Body of pancreas (tissue), 4 donors: ENCODE results near the gene RAB8B. TPM values are rescaled to one million over a fixed set of nuclear protein-coding genes. Genes with fewer than 3 reads are reported as not detected.
"Not testable (repeated sequence)": the region's sequence is repeated elsewhere in the genome, so short reads cannot be mapped to it uniquely, and the experiment has no call there.

ENCODE experiments used
- ATAC-seq: fragments of 150-250 bp; one replicate; pipeline ENCODE4 v1.9.1; 2016
- DNase-seq, 4 donors: peaks; one replicate each; pipeline ENCODE4 v3.0.0-alpha.2; 2019
- H3K27ac ChIP-seq, 4 donors: fragments of 200-600 bp; sonication (generic); 1 replicate in 3 of 4; 2 replicates in 1 of 4; pipeline versions ENCODE4 v1.5.1 to v1.6.1; 2016 to 2019; ENCODE audit warnings: mild to moderate bottlenecking in 1 of 4, mixed read lengths in 1 of 4, moderate library complexity in 1 of 4
- H3K27me3 ChIP-seq, 2 donors: fragments of 200-600 bp; sonication (generic); one replicate each; pipeline ENCODE4 v1.6.0; 2016; ENCODE audit warnings: mild to moderate bottlenecking in 1 of 2
- H3K36me3 ChIP-seq, 2 donors: fragments of 200-600 bp; sonication (generic); replicated peaks in 1 of 2; 2 replicates each; pipeline ENCODE4 v1.5.1; 2016; ENCODE audit warnings: low read depth in 2 of 2; ENCODE audit not compliant: insufficient read depth in 1 of 2
- H3K4me1 ChIP-seq: fragments of 200-600 bp; sonication (generic); one replicate; pipeline ENCODE4 v1.6.0; 2016
- H3K4me3 ChIP-seq, 2 donors: fragments of 200-600 bp; sonication (generic); 1 replicate in 1 of 2; 2 replicates in 1 of 2; pipeline ENCODE4 v1.5.1; 2016 to 2019
- H3K9me3 ChIP-seq, 3 donors: fragments of 200-600 bp; sonication (generic); 1 replicate in 2 of 3; 2 replicates in 1 of 3; pipeline ENCODE4 v1.5.1; 2016
- CTCF ChIP-seq, 7 experiments: fragments of 450-650 bp in 4 of 7; fragments of 200-600 bp in 3 of 7; sonication (generic) in 3 of 7; IDR thresholded peaks; one replicate each; pipeline ENCODE4 v1.5.1; 2016 to 2019; ENCODE audit warnings: antibody characterized with exemption in 7 of 7
- POLR2A ChIP-seq, 3 donors: fragments of 450-650 bp; IDR thresholded peaks; one replicate each; pipeline ENCODE4 v1.6.1; 2016; ENCODE audit warnings: antibody characterized with exemption in 3 of 3, mild to moderate bottlenecking in 2 of 3
- WGBS, 2 donors: methylation state at CpG; one replicate each; pipeline ENCODE4 v1.1.5; 2017; 5-methylcytosine and 5-hydroxymethylcytosine counted together
- intact Hi-C: fragments of 100-400 bp; cut with DNase I; formaldehyde crosslinking; loops from one replicate; pipeline ENCODE4 v1.15.1; 2023
- total RNA-seq, 2 donors: library from RNA; depleted of rRNA; stranded (reverse); fragments of >200 nt; gene quantifications; one replicate each; pipeline ENCODE4 v1.1.0, GENCODE V29; 2016

Gene RAB8B
- total RNA-seq, 2 donors from 2014 or later, result 12.5 to 14.0 TPM

GRCh38 chr15:63233667-63234423 lies 44.4 kb downstream of the RAB8B start:
- WGBS, 2 donors, result 24 to 26% methylated on average over 5 of the region's 5 CpGs
- no peaks in the 10 kb centered on the region for H3K9me3 ChIP-seq
- H3K36me3 ChIP-seq, result no peaks in the 10 kb centered on the region
- intact Hi-C loops, result no loop called here
- H3K27me3 ChIP-seq, result no peaks in the 10 kb centered on the region
- H3K27ac ChIP-seq, result peak overlapping the region in 3 of 4 donors; percentile 33 to 68 (median 42)
- TF ChIP-seq CTCF (IDR thresholded peaks at IDR 0.05) (no peak), POLR2A (IDR thresholded peaks at IDR 0.05) (no peak)
- H3K4me1 ChIP-seq, result peaks cover 23% of the 10 kb centered on the region
- no peak overlapping the region for H3K4me3 ChIP-seq
- no peak for ATAC-seq
- DNase-seq, result no peak

GRCh38 chr15:63234451-63234870 lies 45.1 kb downstream of the RAB8B start:
- peak; percentile 72 for ATAC-seq
- intact Hi-C loops, result no loop called here
- Histone ChIP-seq H3K27ac (peak overlapping the region in 3 of 4 donors; percentile 33 to 68 (median 42)), H3K27me3 (no peaks in the 10 kb centered on the region), H3K9me3 (no peaks in the 10 kb centered on the region), H3K4me1 (peaks cover 24% of the 10 kb centered on the region), H3K36me3 (no peaks in the 10 kb centered on the region), H3K4me3 (no peak overlapping the region)
- DNase-seq, result peak; percentile 18 to 59 (median 46)
- WGBS, 2 donors, result 20 to 66% methylated on average over 3 to 5 of the region's 5 CpGs
- no peak for TF ChIP-seq POLR2A (IDR thresholded peaks at IDR 0.05)
- TF ChIP-seq CTCF (IDR thresholded peaks at IDR 0.05), result no peak

- Histone ChIP-seq H3K9me3 (no peaks in the 10 kb centered on the region), H3K4me3 (no peak overlapping the region), H3K4me1 (peaks cover 24% of the 10 kb centered on the region), H3K36me3 (no peaks in the 10 kb centered on the region), H3K27me3 (no peaks in the 10 kb centered on the region), H3K27ac (no peak overlapping the region)
- intact Hi-C loops, result no loop called here
- TF ChIP-seq CTCF (IDR thresholded peaks at IDR 0.05) (no peak), POLR2A (IDR thresholded peaks at IDR 0.05) (no peak)
- ATAC-seq, result no peak
- no peak for DNase-seq
These were observed 46.9 kb downstream of the RAB8B start for GRCh38 chr15:63236272-63236671.

- H3K4me3 ChIP-seq, H3K27me3 ChIP-seq, H3K9me3 ChIP-seq, intact Hi-C loops, DNase-seq, H3K27ac ChIP-seq, H3K36me3 ChIP-seq, ATAC-seq: not testable (repeated sequence)
- WGBS, 2 donors, result 46 to 49% methylated on average over 1 of the region's 1 CpG
- peaks cover 24% of the 10 kb centered on the region for H3K4me1 ChIP-seq
These were observed 47.7 kb downstream of the RAB8B start for GRCh38 chr15:63237086-63237485.

GRCh38 chr15:63238171-63238570 lies 48.8 kb downstream of the RAB8B start:
- Histone ChIP-seq H3K4me3 (no peak overlapping the region), H3K9me3 (no peaks in the 10 kb centered on the region), H3K27me3 (no peaks in the 10 kb centered on the region), H3K27ac (no peak overlapping the region), H3K36me3 (no peaks in the 10 kb centered on the region), H3K4me1 (peaks cover 22% of the 10 kb centered on the region)
- DNase-seq (no peak), ATAC-seq (no peak)
- intact Hi-C loops, result no loop called here
- TF ChIP-seq CTCF (IDR thresholded peaks at IDR 0.05) (no peak), POLR2A (IDR thresholded peaks at IDR 0.05) (no peak)
